WTC11 (cell line): ENCODE data around the gene RPP38. TPM values are rescaled to one million over a fixed set of nuclear protein-coding genes. Genes with fewer than 3 reads are reported as not detected.
A peak's percentile ranks its signal among the peaks of the same experiment; 100 is the strongest.

ENCODE experiments used
- ATAC-seq: fragments of 200-7000 bp; cut with Tn5 transposase; 2 replicates; pipeline ENCODE4 v1.10.0; 2021; ENCODE audit warnings: mild to moderate bottlenecking, moderate library complexity
- CTCF ChIA-PET: fragments of 300-600 bp; sonication (Branson Sonifier 250); formaldehyde crosslinking; loops from one replicate; lab custom pipeline; 2021; ENCODE audit warnings: antibody characterized with exemption; lab: Charles Lee
- POLR2A ChIA-PET: fragments of 350-600 bp; sonication (Branson Sonifier 250); formaldehyde crosslinking; loops from one replicate; lab custom pipeline; 2021; ENCODE audit warnings: antibody characterized with exemption; lab: Charles Lee
- DNase-seq: peaks from one replicate; pipeline ENCODE4 v3.0.0; 2021; ENCODE audit warnings: low spot score
- H3K27ac Mint-ChIP-seq: 2 replicates; pipeline ENCODE4 v1.8.0; 2021; ENCODE audit warnings: mixed read lengths
- H3K27me3 Mint-ChIP-seq: 2 replicates; pipeline ENCODE4 v1.8.0; 2021; ENCODE audit warnings: low read depth, mild to moderate bottlenecking, moderate library complexity, mixed read lengths
- H3K36me3 Mint-ChIP-seq: 2 replicates; pipeline ENCODE4 v1.8.0; 2021; ENCODE audit warnings: mixed read lengths
- H3K4me1 Mint-ChIP-seq: 2 replicates; pipeline ENCODE4 v1.8.0; 2022; ENCODE audit warnings: mixed read lengths
- H3K4me3 Mint-ChIP-seq: 2 replicates; pipeline ENCODE4 v1.8.0; 2021; ENCODE audit warnings: mild to moderate bottlenecking, moderate library complexity, mixed read lengths
- H3K9me3 Mint-ChIP-seq: 2 replicates; pipeline ENCODE4 v1.8.0; 2021; ENCODE audit warnings: mixed read lengths
- AFF4 ChIP-seq: sonication (generic); formaldehyde crosslinking; IDR thresholded peaks from 2 replicates; pipeline ENCODE4 v1.8.1; 2023; ENCODE audit warnings: mild to moderate bottlenecking, missing genetic modification reagents, borderline replicate concordance
- GABPB1 ChIP-seq: sonication (generic); formaldehyde crosslinking; IDR thresholded peaks from 2 replicates; pipeline ENCODE4 v1.8.1; 2023; ENCODE audit warnings: mild to moderate bottlenecking, missing genetic modification reagents
- GTF2I ChIP-seq: fragments of 250-450 bp; sonication (Bioruptor Pico); conservative IDR thresholded peaks from 2 replicates; pipeline ENCODE4 v1.4.0; 2021; ENCODE audit warnings: mild to moderate bottlenecking
- IRF1 ChIP-seq: sonication (generic); formaldehyde crosslinking; IDR thresholded peaks from 2 replicates; pipeline ENCODE4 v1.8.0; 2023; ENCODE audit warnings: missing genetic modification reagents
- MXD4 ChIP-seq: fragments of 250-450 bp; sonication (Bioruptor Pico); IDR thresholded peaks from 2 replicates; pipeline ENCODE4 v1.8.0; 2021; ENCODE audit warnings: mild to moderate bottlenecking, moderate library complexity, borderline replicate concordance
- NFYB ChIP-seq: sonication (generic); formaldehyde crosslinking; conservative IDR thresholded peaks from 2 replicates; pipeline ENCODE4 v1.8.0; 2022; ENCODE audit warnings: low read depth, missing genetic modification reagents
- PRDM15 ChIP-seq: sonication (generic); formaldehyde crosslinking; IDR thresholded peaks from 2 replicates; pipeline ENCODE4 v1.8.0; 2022; ENCODE audit warnings: missing genetic modification reagents
- RORB ChIP-seq: fragments of 250-450 bp; sonication (Bioruptor Pico); IDR thresholded peaks from 2 replicates; pipeline ENCODE4 v1.9.0; 2021; ENCODE audit warnings: mild to moderate bottlenecking
- TCF7 ChIP-seq: sonication (generic); formaldehyde crosslinking; IDR thresholded peaks from 2 replicates; pipeline ENCODE4 v1.8.0; 2022; ENCODE audit warnings: mild to moderate bottlenecking, low read depth, missing genetic modification reagents, moderate library complexity
- USF1 ChIP-seq: sonication (generic); formaldehyde crosslinking; IDR thresholded peaks from 2 replicates; pipeline ENCODE4 v1.8.0; 2022; ENCODE audit warnings: mild to moderate bottlenecking, missing genetic modification reagents
- USF2 ChIP-seq: sonication (generic); formaldehyde crosslinking; IDR thresholded peaks from 2 replicates; pipeline ENCODE4 v1.8.1; 2023; ENCODE audit warnings: mild to moderate bottlenecking, missing genetic modification reagents, moderate library complexity
- ZMAT4 ChIP-seq: fragments of 250-450 bp; sonication (Bioruptor Pico); IDR thresholded peaks from 2 replicates; pipeline ENCODE4 v1.9.0; 2021; ENCODE audit warnings: mild to moderate bottlenecking
- ZNF281 ChIP-seq: sonication (generic); formaldehyde crosslinking; IDR thresholded peaks from 2 replicates; pipeline ENCODE4 v1.8.0; 2023; ENCODE audit warnings: mild to moderate bottlenecking, missing genetic modification reagents
- ZNF425 ChIP-seq: fragments of 250-450 bp; sonication (Bioruptor Pico); conservative IDR thresholded peaks from 2 replicates; pipeline ENCODE4 v1.9.0; 2021; ENCODE audit warnings: mild to moderate bottlenecking
- total RNA-seq: library from RNA; stranded (reverse); gene quantifications from 3 replicates; pipeline ENCODE4 v1.2.3, GENCODE V29; 2021

The RPP38 gene
- total RNA-seq, 1 experiment from 2014 or later = 20.9 TPM

GRCh38 chr10:15123749-15124184 lies 26.6 kb downstream of the RPP38 start:
- H3K36me3 Mint-ChIP-seq = peaks cover 33% of the 10 kb centered on the region
- ChIA-PET POLR2A (no interaction called here), CTCF (no interaction called here)
- H3K4me1 Mint-ChIP-seq = no peaks in the 10 kb centered on the region
- no peak for ATAC-seq
- H3K27ac Mint-ChIP-seq = peak overlapping the region; percentile 57; the same call in 1 of the 2 replicates
- H3K27me3 Mint-ChIP-seq = no peaks in the 10 kb centered on the region
- peaks cover 4% of the 10 kb centered on the region for H3K9me3 Mint-ChIP-seq
- no peak for TF ChIP-seq PRDM15 (CRISPR knock-in tag)
- no peak for TF ChIP-seq AFF4 (CRISPR knock-in tag)
- TF ChIP-seq NFYB = no peak
- TF ChIP-seq GABPB1 = no peak
- TF ChIP-seq TCF7 (CRISPR knock-in tag) = no peak
- TF ChIP-seq MXD4 = no peak
- no peak for TF ChIP-seq USF1 (CRISPR knock-in tag)
- TF ChIP-seq ZNF425 (CRISPR knock-in tag) = no peak
- TF ChIP-seq GTF2I (CRISPR knock-in tag) = no peak
- no peak for TF ChIP-seq IRF1
- no peak for TF ChIP-seq USF2 (CRISPR knock-in tag)
- TF ChIP-seq RORB (CRISPR knock-in tag) = no peak
- TF ChIP-seq ZNF281 = no peak
- TF ChIP-seq ZMAT4 = no peak
- DNase-seq = no peak
- H3K4me3 Mint-ChIP-seq = no peak overlapping the region
